ENCODE data around the gene CRACDL. TPM values are rescaled to one million over a fixed set of nuclear protein-coding genes. Genes with fewer than 3 reads are reported as not detected.

Gene CRACDL
- total RNA-seq (2022; extraction: Qiagen RNA extraction), result 2.5 to 3.8 TPM (median 2.8 TPM) in 5 replicates

GRCh38 chr2:98935777-98936352 lies at the start of gene CRACDL:
Gene CRACDL, minus strand, starts transcription at chr2:98936225. Its CDS starts 89,425 bp downstream, at chr2:98846800.

Other genes with a start within 250 kb of the CRACDL start
- 1.7 to 2.5 TPM (median 2.4 TPM) in 5 replicates for gene MGAT4A, start 205.1 kb downstream of the CRACDL start, total RNA-seq (2022; extraction: Qiagen RNA extraction)
- gene C2orf15, start 205.5 kb upstream of the CRACDL start, total RNA-seq (2022; extraction: Qiagen RNA extraction), result 0.43 to 1.0 TPM (median 0.81 TPM) in 5 replicates
- 2.0 to 5.5 TPM (median 4.3 TPM) in 5 replicates for gene TSGA10, start 218.7 kb upstream of the CRACDL start, total RNA-seq (2022; extraction: Qiagen RNA extraction)
- gene LIPT1, start 218.7 kb upstream of the CRACDL start, total RNA-seq (2022; extraction: Qiagen RNA extraction), result 3.1 to 5.6 TPM (median 3.7 TPM) in 5 replicates
- gene MITD1, start 244.8 kb upstream of the CRACDL start, total RNA-seq (2022; extraction: Qiagen RNA extraction), result 18.9 to 28.2 TPM (median 23.6 TPM) in 5 replicates
- 31.4 to 57.3 TPM (median 31.8 TPM) in 5 replicates for gene MRPL30, start 245.0 kb upstream of the CRACDL start, total RNA-seq (2022; extraction: Qiagen RNA extraction)